Right atrium auricular region (tissue), 2 donors: ENCODE results near the gene NRCAM. TPM values are rescaled to one million over a fixed set of nuclear protein-coding genes. Genes with fewer than 3 reads are reported as not detected.
"Not testable (repeated sequence)": the region's sequence is repeated elsewhere in the genome, so short reads cannot be mapped to it uniquely, and the experiment has no call there.

Experiments
- DNase-seq: peaks from one replicate; pipeline ENCODE4 v3.0.0-alpha.2; 2019; ENCODE audit warnings: low spot score
- H3K27ac ChIP-seq, 2 donors: fragments of 200-600 bp; sonication (generic); 1 replicate in 1 of 2; 2 replicates in 1 of 2; pipeline ENCODE4 v1.5.1; 2016 to 2019
- H3K27me3 ChIP-seq, 2 donors: fragments of 200-600 bp; sonication (generic); one replicate each; pipeline versions ENCODE4 v1.5.1 to v1.6.0; 2017 to 2019
- H3K36me3 ChIP-seq: fragments of 200-600 bp; sonication (generic); one replicate; pipeline ENCODE4 v1.5.1; 2016
- H3K4me1 ChIP-seq, 2 donors: fragments of 200-600 bp; sonication (generic); one replicate each; pipeline versions ENCODE4 v1.5.1 to v1.6.0; 2017 to 2019
- H3K4me3 ChIP-seq, 2 donors: fragments of 200-600 bp; sonication (generic); 1 replicate in 1 of 2; 2 replicates in 1 of 2; pipeline ENCODE4 v1.5.1; 2017 to 2019; ENCODE audit warnings: mild to moderate bottlenecking in 1 of 2, moderate library complexity in 1 of 2
- H3K9me3 ChIP-seq, 2 donors: fragments of 200-600 bp; sonication (generic); one replicate each; pipeline ENCODE4 v1.5.1; 2019
- total RNA-seq, 2 donors: library from RNA; depleted of rRNA; stranded (reverse); fragments of >200 nt; gene quantifications; one replicate each; pipeline ENCODE4 v1.1.0, GENCODE V29; 2016
- TF ChIP-seq, protein P1 (sequence below), 2 donors: fragments of 200-600 bp; sonication (generic); IDR thresholded peaks; one replicate each; pipeline ENCODE4 v1.5.1; 2019; ENCODE audit warnings: antibody characterized with exemption in 2 of 2

Gene NRCAM
- total RNA-seq, 2 donors from 2014 or later, result 0.63 to 0.93 TPM

DNA sequence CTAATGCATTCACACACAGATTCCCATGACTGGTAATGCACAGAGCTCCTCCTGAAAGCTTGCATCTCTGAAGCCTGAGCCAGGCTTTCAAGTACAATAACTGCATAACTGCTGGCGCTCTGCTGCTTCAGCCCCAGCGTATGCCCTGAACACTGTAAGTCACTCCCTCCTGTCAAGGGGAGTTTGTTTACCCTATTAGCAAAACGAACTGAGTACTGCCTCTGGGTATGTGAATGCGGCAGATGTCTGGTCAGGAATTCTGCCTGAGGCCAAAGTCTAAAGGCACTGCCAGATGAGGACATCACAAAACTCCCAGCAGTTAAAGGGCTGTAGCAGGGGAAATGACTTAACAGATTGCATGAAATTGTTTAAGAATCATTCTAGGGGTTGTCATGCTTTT is 97.7 kb downstream of the NRCAM start:
- TF ChIP-seq, protein P1, sequence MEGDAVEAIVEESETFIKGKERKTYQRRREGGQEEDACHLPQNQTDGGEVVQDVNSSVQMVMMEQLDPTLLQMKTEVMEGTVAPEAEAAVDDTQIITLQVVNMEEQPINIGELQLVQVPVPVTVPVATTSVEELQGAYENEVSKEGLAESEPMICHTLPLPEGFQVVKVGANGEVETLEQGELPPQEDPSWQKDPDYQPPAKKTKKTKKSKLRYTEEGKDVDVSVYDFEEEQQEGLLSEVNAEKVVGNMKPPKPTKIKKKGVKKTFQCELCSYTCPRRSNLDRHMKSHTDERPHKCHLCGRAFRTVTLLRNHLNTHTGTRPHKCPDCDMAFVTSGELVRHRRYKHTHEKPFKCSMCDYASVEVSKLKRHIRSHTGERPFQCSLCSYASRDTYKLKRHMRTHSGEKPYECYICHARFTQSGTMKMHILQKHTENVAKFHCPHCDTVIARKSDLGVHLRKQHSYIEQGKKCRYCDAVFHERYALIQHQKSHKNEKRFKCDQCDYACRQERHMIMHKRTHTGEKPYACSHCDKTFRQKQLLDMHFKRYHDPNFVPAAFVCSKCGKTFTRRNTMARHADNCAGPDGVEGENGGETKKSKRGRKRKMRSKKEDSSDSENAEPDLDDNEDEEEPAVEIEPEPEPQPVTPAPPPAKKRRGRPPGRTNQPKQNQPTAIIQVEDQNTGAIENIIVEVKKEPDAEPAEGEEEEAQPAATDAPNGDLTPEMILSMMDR (IDR thresholded peaks at IDR 0.05), result no peak
- no peak for DNase-seq
- no peak overlapping the region for H3K27ac ChIP-seq
- H3K4me1 ChIP-seq, result no peaks in the 10 kb centered on the region
- H3K9me3 ChIP-seq, result peaks cover 0 to 4% of the 10 kb centered on the region in 2 donors
- H3K36me3 ChIP-seq, result no peaks in the 10 kb centered on the region
- H3K4me3 ChIP-seq, result no peak overlapping the region
- H3K27me3 ChIP-seq, result no peaks in the 10 kb centered on the region

DNA sequence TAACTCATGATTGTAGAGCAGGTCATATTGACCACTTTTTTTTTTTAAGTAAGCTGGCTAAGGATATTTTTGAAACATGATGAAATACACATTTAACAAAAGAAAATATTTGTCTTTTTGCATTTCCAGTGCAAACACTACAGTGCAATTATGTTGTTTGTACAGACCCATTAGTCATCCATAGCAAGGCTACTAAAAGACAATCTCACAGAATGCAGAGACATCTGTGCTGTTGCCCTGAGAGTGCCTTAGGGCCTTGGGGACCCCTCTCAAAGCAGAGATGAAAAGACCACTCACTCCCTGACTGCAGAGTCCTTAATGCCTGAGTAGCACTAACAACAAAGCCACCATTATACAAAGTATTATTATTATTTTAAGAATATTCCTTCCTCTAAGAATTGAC is 104.5 kb downstream of the NRCAM start:
- no peak overlapping the region for H3K4me3 ChIP-seq
- H3K27ac ChIP-seq, result no peak overlapping the region
- H3K4me1 ChIP-seq, result no peaks in the 10 kb centered on the region
- H3K9me3 ChIP-seq, result no peaks in the 10 kb centered on the region
- no peak for DNase-seq
- H3K36me3 ChIP-seq, result no peaks in the 10 kb centered on the region
- H3K27me3 ChIP-seq, result no peaks in the 10 kb centered on the region
- TF ChIP-seq, protein P1 (IDR thresholded peaks at IDR 0.05), result no peak

DNA sequence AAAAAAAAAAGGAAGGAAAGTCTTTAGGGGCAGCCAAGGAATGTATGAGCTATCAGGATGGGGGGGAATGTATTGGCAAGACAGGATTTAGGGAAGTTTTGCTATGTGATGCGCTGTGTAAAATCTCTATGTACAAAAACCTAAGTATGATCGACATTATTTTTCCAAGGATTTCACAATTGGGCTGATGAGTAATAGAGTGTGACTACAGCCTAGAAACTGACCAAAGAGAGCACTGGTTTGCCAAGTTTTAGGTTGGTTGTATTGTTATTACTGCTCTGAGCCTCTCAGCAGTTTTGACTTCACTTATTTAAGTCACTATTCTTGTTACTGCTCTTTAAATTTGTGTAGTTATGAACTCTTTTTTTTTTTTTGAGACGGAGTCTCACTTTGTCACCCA is 107.3 kb downstream of the NRCAM start:
- no peak overlapping the region for H3K27ac ChIP-seq
- H3K9me3 ChIP-seq, result no peaks in the 10 kb centered on the region
- no peak for DNase-seq
- TF ChIP-seq, protein P1 (IDR thresholded peaks at IDR 0.05), result no peak
- no peaks in the 10 kb centered on the region for H3K27me3 ChIP-seq
- no peaks in the 10 kb centered on the region for H3K36me3 ChIP-seq
- H3K4me1 ChIP-seq, result no peaks in the 10 kb centered on the region
- no peak overlapping the region for H3K4me3 ChIP-seq

DNA sequence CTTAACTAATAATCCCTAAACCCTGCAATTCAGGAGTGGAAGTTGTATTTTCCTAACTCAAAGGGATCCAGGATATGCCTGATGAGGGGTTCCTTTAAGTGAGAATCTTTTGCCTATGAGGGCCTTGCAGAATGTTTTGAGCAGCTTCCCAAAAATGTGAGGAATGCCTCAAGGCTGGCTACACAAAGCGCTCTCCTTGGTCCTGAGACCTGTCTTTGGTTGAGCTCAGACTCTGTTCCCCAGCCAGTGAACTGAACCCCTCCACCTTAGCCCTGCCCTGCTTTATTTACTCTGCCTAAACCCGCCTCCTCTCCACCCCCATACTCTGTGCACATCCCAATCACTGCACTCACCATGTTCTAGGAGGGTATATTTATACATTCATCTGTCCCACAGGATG is 108.6 kb downstream of the NRCAM start:
- Histone ChIP-seq H3K27me3 (no peaks in the 10 kb centered on the region), H3K27ac (no peak overlapping the region), H3K4me1 (no peaks in the 10 kb centered on the region), H3K36me3 (no peaks in the 10 kb centered on the region), H3K9me3 (no peaks in the 10 kb centered on the region), H3K4me3 (no peak overlapping the region)
- TF ChIP-seq, protein P1 (IDR thresholded peaks at IDR 0.05), result no peak
- DNase-seq, result no peak

DNA sequence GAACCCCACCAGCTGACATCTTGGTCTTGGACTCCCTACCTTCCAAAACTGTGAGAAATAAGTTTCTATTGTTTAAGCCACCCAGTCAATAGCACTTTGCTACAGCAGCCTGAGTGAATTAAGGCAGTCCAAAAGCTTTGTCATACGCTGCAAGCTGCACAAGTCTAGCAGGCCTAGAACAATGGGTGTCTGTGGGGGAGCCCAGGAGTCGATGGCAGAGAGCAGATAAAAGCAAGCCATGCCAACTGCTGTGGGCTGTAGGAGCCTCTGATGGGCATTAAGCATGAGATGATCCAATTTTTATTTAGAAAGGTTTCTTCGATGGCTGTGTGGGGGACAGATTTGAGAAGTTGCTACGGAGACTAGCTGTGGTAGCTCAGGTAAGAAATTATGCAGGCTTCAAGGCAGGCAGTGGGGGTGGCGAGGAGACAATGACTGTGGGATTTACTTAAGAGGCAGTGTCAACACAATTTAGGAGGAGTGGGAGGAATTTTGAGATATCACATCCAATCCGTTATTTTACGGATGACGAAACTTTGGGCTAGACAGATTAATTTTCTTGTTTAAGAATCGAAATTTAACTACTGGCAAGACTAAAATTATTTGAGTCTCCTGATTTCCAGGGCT is 110.4 kb downstream of the NRCAM start:
- H3K4me1 ChIP-seq, result no peaks in the 10 kb centered on the region
- H3K4me3 ChIP-seq, result no peak overlapping the region
- no peaks in the 10 kb centered on the region for H3K9me3 ChIP-seq
- no peak for DNase-seq
- H3K27me3 ChIP-seq, result no peaks in the 10 kb centered on the region
- H3K27ac ChIP-seq, result no peak overlapping the region
- TF ChIP-seq, protein P1 (IDR thresholded peaks at IDR 0.05), result no peak
- no peaks in the 10 kb centered on the region for H3K36me3 ChIP-seq

DNA sequence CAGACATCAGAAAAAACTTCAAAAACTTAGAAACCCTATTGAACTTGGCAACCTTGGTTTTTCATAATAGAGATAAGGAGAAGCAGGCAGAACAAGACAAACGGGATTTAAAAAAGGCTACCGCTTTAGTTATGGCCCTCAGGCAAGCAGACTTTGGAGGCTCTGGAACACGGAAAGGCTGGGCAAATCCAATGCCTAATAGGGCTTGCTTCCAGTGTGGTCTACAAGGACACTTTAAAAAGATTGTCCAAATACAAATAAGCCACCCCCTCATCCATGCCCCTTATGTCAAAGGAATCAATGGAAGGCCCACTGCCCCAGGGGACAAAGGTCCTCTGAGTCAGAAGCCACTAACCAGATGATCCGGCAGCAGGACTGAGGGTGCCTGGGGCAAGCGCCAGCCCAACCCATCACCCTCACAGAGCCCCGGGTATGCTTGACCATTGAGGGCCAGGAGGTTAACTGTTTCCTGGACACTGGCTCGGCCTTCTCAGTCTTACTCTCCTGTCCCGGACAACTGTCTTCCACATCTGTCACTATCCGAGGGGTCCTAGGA is 115.3 kb downstream of the NRCAM start:
- Histone ChIP-seq H3K9me3 (no peaks in the 10 kb centered on the region), H3K4me1 (no peaks in the 10 kb centered on the region), H3K27me3 (no peaks in the 10 kb centered on the region), H3K4me3 (no peak overlapping the region), H3K36me3 (no peaks in the 10 kb centered on the region), H3K27ac (no peak overlapping the region)
- TF ChIP-seq, protein P1 (IDR thresholded peaks at IDR 0.05), result no peak
- DNase-seq, result no peak

DNA sequence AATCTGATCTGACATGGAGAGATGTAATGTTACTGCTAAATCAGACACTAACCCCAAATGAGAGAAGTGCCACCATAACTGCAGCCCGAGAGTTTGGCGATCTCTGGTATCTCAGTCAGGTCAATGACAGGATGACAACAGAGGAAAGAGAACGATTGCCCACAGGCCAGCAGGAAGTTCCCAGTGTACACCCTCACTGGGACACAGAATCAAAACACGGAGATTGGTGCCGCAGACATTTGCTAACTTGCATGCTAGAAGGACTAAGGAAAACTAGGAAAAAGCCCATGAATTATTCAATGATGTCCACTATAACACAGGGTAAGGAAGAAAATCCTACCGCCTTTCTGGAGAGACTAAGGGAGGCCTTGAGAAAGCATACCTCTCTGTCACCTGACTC is 115.8 kb downstream of the NRCAM start:
- not testable (repeated sequence) for H3K9me3 ChIP-seq, H3K36me3 ChIP-seq, H3K27ac ChIP-seq, H3K27me3 ChIP-seq, DNase-seq, H3K4me1 ChIP-seq, H3K4me3 ChIP-seq
